ENCODE measurements around the gene TSHZ3.

DNA sequence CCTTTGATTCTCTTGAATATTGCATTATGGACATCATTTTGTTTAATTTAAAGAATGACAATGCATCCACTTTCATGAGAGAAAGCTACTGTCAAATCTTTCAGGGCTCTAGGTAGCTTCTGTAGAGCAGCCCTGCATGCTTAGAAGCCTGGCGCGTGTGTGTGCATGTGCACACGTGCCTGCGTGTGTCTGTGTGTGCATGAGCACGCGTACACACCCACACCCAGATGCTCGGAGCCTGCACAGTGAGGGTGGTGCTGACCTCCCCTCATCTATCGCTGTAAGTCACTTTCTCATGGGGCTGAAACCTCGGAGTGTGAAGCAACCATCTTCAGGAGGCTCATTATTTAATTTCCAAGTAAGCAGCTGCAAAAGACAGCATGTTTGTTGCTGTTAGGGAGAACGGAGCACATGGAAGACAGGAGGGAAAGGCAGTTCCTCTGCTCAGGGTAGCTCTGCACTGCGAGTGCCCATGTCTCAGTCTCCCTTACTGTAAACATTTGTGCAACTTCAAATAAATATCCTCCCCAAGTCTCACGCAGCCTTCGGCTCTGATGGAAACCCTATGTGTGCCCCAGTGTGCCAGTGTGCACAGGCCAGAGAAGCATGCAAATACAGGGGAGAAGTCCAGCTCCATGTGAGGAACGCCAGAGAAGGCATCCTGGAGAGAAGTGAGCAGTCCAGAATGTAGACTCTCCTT lies 22.8 kb downstream of the TSHZ3 start:
- TF ChIP-seq, protein P1, sequence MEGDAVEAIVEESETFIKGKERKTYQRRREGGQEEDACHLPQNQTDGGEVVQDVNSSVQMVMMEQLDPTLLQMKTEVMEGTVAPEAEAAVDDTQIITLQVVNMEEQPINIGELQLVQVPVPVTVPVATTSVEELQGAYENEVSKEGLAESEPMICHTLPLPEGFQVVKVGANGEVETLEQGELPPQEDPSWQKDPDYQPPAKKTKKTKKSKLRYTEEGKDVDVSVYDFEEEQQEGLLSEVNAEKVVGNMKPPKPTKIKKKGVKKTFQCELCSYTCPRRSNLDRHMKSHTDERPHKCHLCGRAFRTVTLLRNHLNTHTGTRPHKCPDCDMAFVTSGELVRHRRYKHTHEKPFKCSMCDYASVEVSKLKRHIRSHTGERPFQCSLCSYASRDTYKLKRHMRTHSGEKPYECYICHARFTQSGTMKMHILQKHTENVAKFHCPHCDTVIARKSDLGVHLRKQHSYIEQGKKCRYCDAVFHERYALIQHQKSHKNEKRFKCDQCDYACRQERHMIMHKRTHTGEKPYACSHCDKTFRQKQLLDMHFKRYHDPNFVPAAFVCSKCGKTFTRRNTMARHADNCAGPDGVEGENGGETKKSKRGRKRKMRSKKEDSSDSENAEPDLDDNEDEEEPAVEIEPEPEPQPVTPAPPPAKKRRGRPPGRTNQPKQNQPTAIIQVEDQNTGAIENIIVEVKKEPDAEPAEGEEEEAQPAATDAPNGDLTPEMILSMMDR (IDR thresholded peaks at IDR 0.05), result no peak
- no peak for TF ChIP-seq POLR2A (IDR thresholded peaks at IDR 0.05)

All from lower leg skin (tissue), 3 donors.